A673 (cell line): ENCODE results near the gene KANSL1.

Experiments
- CTCF ChIP-seq: fragments of 300-800, 200-600 bp; sonication (generic); conservative IDR thresholded peaks from 2 replicates; pipeline ENCODE4 v1.5.1; 2017; ENCODE audit warnings: low read depth, mild to moderate bottlenecking, antibody characterized with exemption, low read length, moderate library complexity, mixed read lengths
- EZH2 ChIP-seq: fragments of 200-600 bp; sonication (generic); IDR thresholded peaks from 2 replicates; pipeline ENCODE4 v1.6.1; 2017; ENCODE audit warnings: borderline replicate concordance, low read depth, mild to moderate bottlenecking, mixed read lengths, antibody characterized with exemption, low read length; ENCODE audit not compliant: poor library complexity, severe bottlenecking

- TF ChIP-seq CTCF: no peak
- TF ChIP-seq EZH2: no peak
Observed at GRCh38 chr17:46166692-46167249, 26.5 kb downstream of the KANSL1 start.
